ENCODE measurements around the gene PJA2. TPM values are rescaled to one million over a fixed set of nuclear protein-coding genes. Genes with fewer than 3 reads are reported as not detected.
A peak's percentile ranks its signal among the peaks of the same experiment; 100 is the strongest.

The PJA2 gene
- polyA plus RNA-seq, 1 experiment, result 109 TPM

- Histone ChIP-seq H3K9me3 (ENCODE audit: control insufficient read depth, insufficient read depth, low read length) (peaks cover 2% of the 10 kb centered on the region), H3K4me3 (ENCODE audit: low read depth, low read length) (no peak overlapping the region), H3K27ac (ENCODE audit: low read depth, low read length) (no peak overlapping the region), H3K27me3 (ENCODE audit: control insufficient read depth, insufficient read depth, low read length) (no peaks in the 10 kb centered on the region)
- POLR2A ChIA-PET, result no interaction called here
- no peak for TF ChIP-seq CTCF (IDR thresholded peaks at IDR 0.05; ENCODE audit: low read depth, low read length)
- no peak for DNase-seq (ENCODE audit: low read depth, low spot score)
- CTCF ChIA-PET, result interaction anchor here (0.6 kb wide), 1 partner anchor 595 kb away, joined by 3 read pairs; no protein-coding TSS in a partner anchor
These were observed 3.7 kb upstream of the PJA2 start for GRCh38 chr5:109413458-109413857.

DNA sequence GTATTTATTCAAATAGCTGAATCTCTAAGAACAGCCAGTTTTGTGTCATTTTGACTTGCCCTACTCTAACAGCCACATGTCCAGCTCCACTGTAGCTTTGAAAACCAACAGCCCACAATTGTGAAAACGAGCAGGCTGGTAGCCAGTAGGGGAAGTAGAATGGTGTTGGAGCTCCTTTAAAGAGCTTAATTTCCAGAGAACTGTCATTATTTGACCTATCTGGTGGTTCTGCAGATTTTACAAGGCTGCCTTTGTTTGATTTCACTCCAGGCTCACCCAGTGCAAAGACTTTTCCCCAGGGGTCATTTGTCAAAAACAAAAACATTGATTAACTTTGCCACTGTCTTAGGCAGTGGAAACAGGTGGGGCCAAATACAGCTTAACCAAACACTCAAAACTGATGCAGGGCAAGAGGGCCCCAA, 3.2 kb upstream of the PJA2 start:
- DNase-seq (ENCODE audit: low read depth, low spot score), result no peak
- Histone ChIP-seq H3K27me3 (ENCODE audit: control insufficient read depth, insufficient read depth, low read length) (no peaks in the 10 kb centered on the region), H3K4me3 (ENCODE audit: low read depth, low read length) (no peak overlapping the region), H3K9me3 (ENCODE audit: control insufficient read depth, insufficient read depth, low read length) (peaks cover 2% of the 10 kb centered on the region), H3K27ac (ENCODE audit: low read depth, low read length) (no peak overlapping the region)
- ChIA-PET POLR2A (no interaction called here), CTCF (interaction anchor here (0.6 kb wide), 1 partner anchor 594 kb away, joined by 3 read pairs; no protein-coding TSS in a partner anchor)
- no peak for TF ChIP-seq CTCF (IDR thresholded peaks at IDR 0.05; ENCODE audit: low read depth, low read length)

- Histone ChIP-seq H3K9me3 (ENCODE audit: control insufficient read depth, insufficient read depth, low read length) (peaks cover 2% of the 10 kb centered on the region), H3K27ac (ENCODE audit: low read depth, low read length) (peak overlapping the region; percentile 58), H3K27me3 (ENCODE audit: control insufficient read depth, insufficient read depth, low read length) (no peaks in the 10 kb centered on the region), H3K4me3 (ENCODE audit: low read depth, low read length) (no peak overlapping the region)
- DNase-seq (ENCODE audit: low read depth, low spot score), result peak; percentile 71
- no peak for TF ChIP-seq CTCF (IDR thresholded peaks at IDR 0.05; ENCODE audit: low read depth, low read length)
- POLR2A ChIA-PET, result no interaction called here
- CTCF ChIA-PET, result no interaction called here
These were observed 1.9 kb upstream of the PJA2 start for GRCh38 chr5:109411627-109412026.

GRCh38 chr5:109411149-109411514, 1.4 kb upstream of the PJA2 start:
- ChIA-PET POLR2A (interaction anchor here (1.4 to 1.6 kb wide), 2 partner anchors 17 to 26 kb away, joined by 3 to 5 read pairs; no protein-coding TSS in a partner anchor), CTCF (no interaction called here)
- no peak for TF ChIP-seq CTCF (IDR thresholded peaks at IDR 0.05; ENCODE audit: low read depth, low read length)
- Histone ChIP-seq H3K27me3 (ENCODE audit: control insufficient read depth, insufficient read depth, low read length) (no peaks in the 10 kb centered on the region), H3K9me3 (ENCODE audit: control insufficient read depth, insufficient read depth, low read length) (peaks cover 3% of the 10 kb centered on the region), H3K27ac (ENCODE audit: low read depth, low read length) (peak overlapping the region; percentile 98), H3K4me3 (ENCODE audit: low read depth, low read length) (peak overlapping the region; percentile 67)
- DNase-seq (ENCODE audit: low read depth, low spot score), result no peak

- Histone ChIP-seq H3K9me3 (ENCODE audit: control insufficient read depth, insufficient read depth, low read length) (peaks cover 5% of the 10 kb centered on the region), H3K27me3 (ENCODE audit: control insufficient read depth, insufficient read depth, low read length) (no peaks in the 10 kb centered on the region), H3K4me3 (ENCODE audit: low read depth, low read length) (peak overlapping the region; percentile 67), H3K27ac (ENCODE audit: low read depth, low read length) (peak overlapping the region; percentile 98)
- ChIA-PET CTCF (interaction anchor here (0.6 kb wide), 1 partner anchor 456 kb away, joined by 3 read pairs; no protein-coding TSS in a partner anchor), POLR2A (interaction anchor here (0.7 to 1.6 kb wide), 7 partner anchors 17 to 1028 kb away, joined by 3 to 8 read pairs (median 5); no protein-coding TSS in a partner anchor)
- no peak for DNase-seq (ENCODE audit: low read depth, low spot score)
- TF ChIP-seq CTCF (IDR thresholded peaks at IDR 0.05; ENCODE audit: low read depth, low read length), result no peak
These were observed 795 bp upstream of the PJA2 start for GRCh38 chr5:109410389-109411148.
